Coronary artery (tissue), 2 donors: ENCODE measurements around the gene ITGB1BP2.
"Not testable (repeated sequence)": the region's sequence is repeated elsewhere in the genome, so short reads cannot be mapped to it uniquely, and the experiment has no call there.

ENCODE experiments used
- DNase-seq: peaks from one replicate; pipeline ENCODE4 v3.0.0-alpha.2; 2017; ENCODE audit warnings: low spot score
- H3K27ac ChIP-seq, 2 donors: fragments of 200-600 bp; sonication (generic); one replicate each; pipeline ENCODE4 v1.5.1; 2016 to 2019
- H3K4me3 ChIP-seq: fragments of 200-600 bp; sonication (generic); 2 replicates; pipeline ENCODE4 v1.5.1; 2016; ENCODE audit warnings: mild to moderate bottlenecking, moderate library complexity
- TF ChIP-seq, protein P1 (sequence below): fragments of 200-600 bp; sonication (generic); IDR thresholded peaks from one replicate; pipeline ENCODE4 v1.5.1; 2019; ENCODE audit warnings: antibody characterized with exemption

Gene ITGB1BP2

DNA sequence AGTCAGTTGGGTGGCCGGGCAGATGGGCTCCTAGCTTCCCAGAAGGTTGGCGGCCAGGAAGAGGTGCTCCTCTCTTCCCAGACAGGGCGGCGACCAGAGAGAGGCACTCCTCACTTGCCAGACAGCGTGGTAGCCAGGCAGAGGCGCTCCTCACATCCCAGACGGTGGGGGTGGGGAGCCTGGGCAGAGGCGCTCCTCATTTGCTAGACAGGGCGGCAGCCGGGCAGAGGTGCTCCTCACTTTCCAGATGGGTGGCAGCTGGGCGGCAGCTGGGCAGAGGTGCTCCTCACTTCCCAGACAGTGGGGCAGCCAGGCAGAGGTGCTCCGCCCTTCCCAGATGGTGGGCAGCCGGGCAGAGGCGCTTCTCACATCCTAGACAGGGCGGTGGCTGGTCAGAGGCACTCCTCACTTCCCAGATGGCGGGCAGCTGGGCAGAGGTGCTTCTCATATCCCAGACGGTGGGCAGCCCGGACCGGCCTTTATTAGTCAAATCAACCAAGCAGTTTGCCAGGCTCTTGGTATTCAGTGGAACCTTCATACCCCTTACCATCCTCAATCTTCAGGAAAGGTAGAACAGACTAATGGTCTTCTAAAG, 31.7 kb upstream of the ITGB1BP2 start:
- DNase-seq: no peak
- Histone ChIP-seq H3K27ac (no peak overlapping the region), H3K4me3 (no peak overlapping the region)
- TF ChIP-seq, protein P1, sequence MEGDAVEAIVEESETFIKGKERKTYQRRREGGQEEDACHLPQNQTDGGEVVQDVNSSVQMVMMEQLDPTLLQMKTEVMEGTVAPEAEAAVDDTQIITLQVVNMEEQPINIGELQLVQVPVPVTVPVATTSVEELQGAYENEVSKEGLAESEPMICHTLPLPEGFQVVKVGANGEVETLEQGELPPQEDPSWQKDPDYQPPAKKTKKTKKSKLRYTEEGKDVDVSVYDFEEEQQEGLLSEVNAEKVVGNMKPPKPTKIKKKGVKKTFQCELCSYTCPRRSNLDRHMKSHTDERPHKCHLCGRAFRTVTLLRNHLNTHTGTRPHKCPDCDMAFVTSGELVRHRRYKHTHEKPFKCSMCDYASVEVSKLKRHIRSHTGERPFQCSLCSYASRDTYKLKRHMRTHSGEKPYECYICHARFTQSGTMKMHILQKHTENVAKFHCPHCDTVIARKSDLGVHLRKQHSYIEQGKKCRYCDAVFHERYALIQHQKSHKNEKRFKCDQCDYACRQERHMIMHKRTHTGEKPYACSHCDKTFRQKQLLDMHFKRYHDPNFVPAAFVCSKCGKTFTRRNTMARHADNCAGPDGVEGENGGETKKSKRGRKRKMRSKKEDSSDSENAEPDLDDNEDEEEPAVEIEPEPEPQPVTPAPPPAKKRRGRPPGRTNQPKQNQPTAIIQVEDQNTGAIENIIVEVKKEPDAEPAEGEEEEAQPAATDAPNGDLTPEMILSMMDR: no peak

DNA sequence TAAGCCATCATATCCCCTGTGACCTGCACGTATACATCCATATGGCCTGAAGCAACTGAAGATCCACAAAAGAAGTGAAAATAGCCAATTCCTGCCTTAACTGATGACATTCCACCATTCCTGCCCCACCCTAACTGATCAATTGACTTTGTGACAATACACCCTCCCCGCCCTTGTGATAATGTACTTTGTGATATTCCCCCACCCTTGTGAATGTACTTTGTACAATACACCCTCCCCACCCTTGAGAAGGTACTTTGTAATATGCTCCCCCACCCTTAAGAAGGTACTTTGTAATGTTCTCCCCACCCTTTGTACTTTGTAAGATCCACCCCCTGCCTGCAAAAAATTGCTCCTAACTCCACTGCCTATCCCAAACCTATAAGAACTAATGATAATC, 29.2 kb upstream of the ITGB1BP2 start:
- not testable (repeated sequence) for H3K4me3 ChIP-seq

DNA sequence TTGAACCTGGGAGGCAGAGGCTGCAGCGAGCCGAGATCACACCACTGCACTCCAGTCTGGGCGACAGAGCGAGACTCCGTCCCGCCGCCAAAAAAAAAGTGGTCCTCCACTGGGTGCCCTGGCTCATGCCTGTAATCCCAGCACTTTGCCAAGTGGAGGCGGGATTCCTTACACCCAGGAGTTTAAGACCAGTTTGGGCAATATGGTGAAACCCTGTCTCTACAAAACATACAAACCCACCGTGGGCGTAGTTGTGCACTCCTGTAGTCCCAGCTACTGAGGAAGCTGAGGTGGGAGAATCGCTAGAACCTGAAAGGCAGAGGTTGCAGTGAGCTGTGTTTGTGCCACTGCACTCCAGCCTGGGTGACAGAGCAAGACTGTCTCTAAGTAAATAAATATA, 20.2 kb upstream of the ITGB1BP2 start:
- H3K4me3 ChIP-seq, DNase-seq, H3K27ac ChIP-seq: not testable (repeated sequence)

More for the DNA sequence above, 29.2 kb upstream of the ITGB1BP2 start:
- H3K27ac ChIP-seq, DNase-seq: not testable (repeated sequence)

DNA sequence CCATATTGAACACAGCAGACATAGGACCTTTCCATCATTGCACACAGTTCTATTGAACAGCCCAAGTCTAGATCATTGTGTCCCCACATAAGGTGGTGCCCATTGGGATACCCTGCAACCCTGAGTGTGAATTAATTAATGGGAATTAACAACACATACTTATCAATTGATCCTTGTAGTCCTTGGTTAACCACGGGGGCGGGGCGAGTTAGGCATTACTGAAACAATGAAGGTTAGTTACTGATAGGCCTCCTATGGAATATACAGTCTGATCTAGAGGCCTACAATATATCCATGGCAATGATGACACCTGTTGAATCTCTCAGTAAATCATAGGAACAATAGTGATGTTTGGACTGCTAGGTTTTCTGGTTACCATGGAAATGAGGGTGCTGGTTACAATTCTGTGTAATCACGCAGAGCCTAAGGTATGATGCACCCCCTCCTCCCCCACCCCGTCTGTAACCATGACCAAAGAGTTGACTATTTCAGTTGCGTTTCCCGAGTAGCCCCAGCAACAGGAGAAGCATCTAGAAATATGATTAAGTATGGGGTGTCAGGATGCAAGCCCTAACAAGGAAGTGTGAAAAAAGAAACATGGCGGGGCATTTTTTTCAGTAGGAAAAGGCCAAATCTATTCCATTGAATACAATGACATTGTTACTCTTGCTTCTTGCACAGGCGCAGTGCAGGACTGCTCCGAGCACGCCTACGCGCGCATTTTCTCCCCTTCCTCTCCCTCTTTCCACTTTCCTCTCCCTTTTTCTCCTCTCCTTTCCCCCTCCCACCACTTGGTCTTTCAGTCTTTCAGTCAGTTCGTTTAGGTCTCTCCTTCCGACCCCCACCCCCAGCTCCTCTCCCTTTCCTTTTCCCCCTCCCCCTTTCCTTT, 18.8 kb upstream of the ITGB1BP2 start:
- H3K4me3 ChIP-seq: peak overlapping the region; percentile 68
- no peak for DNase-seq
- TF ChIP-seq, protein P1: no peak
- H3K27ac ChIP-seq: peak overlapping the region; percentile 65 to 92

DNA sequence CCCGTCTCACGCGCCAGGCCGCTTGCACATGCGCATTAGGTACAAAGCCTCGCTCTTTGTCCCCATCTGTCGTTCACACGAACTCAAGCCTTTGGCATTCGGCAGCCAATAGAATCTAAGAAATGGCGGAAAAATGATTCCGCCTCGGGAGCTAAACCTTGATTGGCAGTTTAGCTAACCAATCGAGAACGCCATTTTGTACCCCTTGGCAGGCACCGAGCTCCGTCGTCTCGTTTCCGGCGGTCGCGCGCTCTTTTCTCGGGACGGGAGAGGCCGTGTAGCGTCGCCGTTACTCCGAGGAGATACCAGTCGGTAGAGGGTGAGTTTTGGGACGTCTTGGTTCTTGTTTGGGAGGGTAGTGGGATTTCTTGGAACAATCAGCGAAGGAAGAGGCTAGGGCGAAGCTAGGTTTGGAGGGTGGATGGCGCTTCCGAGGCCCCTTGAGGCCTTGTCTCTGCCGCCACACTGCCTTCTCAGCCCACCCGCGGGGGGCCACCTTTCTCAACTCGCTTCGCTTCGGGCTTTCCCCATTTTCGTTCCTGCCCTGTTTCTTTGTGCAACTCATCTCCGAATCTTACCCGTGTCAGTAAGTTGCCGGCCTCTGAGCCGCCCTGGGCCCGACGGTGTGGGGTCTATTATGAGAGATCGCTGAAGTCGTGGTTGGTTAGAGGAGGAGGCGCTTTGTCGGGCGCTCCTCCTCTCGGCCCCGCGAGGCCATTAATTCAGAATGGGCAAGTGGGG, 18.0 kb upstream of the ITGB1BP2 start, which contains the start of gene NONO:
Gene NONO, plus strand, starts transcription at position 233 of the 741 bp plus-strand sequence. CDS start 7,003 bp downstream, outside the sequence.
- Histone ChIP-seq H3K4me3 (peak within 1 kb of the TSS; percentile 68), H3K27ac (peak within 1 kb of the TSS; percentile 65 to 92)
- peak; percentile 86 for DNase-seq
- TF ChIP-seq, protein P1: no peak

DNA sequence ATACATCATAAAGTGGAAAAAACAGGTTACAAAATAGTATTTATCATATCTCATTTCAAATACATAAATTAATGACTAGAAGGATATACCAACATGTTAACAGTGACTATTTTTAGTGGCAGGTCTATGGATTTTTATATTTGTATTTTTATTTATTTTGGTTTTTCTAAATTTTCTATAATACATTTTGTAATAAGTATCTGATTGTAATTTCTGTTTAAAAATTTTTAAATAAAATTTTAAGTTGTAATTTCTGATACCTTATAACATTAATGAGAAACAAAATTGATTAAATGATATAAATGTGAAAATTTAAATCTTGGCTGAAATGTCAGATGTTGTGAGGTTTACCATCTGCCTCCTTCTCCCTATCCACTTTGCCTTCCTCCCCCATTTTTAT, 15.6 kb upstream of the ITGB1BP2 start:
- Histone ChIP-seq H3K4me3 (no peak overlapping the region), H3K27ac (no peak overlapping the region)
- DNase-seq: no peak
- TF ChIP-seq, protein P1: no peak

DNA sequence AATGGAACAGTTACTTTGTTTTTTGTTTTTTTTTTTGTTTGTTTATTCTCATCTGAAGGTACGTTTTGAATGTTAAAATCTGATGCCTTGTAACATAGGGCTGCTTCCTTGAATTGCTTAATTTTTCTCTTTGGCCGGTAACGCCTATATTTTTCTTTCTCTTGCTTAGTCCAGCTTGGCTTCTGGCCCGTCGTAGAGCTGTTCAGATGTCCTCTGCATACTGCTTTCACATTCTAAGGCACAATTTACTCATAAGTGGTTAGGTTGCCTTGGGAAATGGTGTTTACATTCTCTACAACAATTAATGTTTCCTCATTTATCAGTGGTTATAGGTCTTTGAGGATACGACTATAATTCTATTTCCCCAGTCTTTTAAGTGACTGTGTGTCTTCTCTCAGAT, 10.2 kb upstream of the ITGB1BP2 start:
- TF ChIP-seq, protein P1: no peak
- H3K27ac ChIP-seq: no peak overlapping the region
- DNase-seq: no peak
- no peak overlapping the region for H3K4me3 ChIP-seq
